ENCODE results near the gene TRIAP1.
A peak's percentile ranks its signal among the peaks of the same experiment; 100 is the strongest.

TRIAP1 gene

DNA sequence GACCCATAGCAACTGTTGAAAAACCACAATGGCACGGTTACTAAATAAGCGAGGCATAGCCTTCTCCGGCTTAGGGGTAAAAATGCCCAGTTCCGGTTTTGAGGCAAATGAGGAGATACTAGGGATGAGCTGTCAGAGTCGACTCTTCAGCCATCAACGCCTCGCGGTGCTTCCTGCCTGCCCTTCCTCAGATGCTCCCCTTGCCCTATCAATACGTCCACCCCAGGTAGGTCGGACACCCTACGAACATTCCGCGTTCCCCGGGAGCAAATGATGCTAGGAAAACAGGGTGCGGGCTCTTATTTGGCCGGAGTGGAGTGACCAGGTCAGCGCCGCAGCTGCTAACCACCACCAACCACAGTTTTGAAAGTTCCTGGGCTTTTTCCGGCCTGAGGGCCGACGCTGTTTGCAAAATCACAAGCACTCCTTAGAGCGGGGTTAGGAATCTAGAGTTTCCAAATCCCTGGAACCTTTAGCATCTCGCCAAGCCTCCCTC, 22.2 kb upstream of the TRIAP1 start:
- peak overlapping the region; percentile 68 for H3K4me2 ChIP-seq (ENCODE audit: low read length)
- H4K20me1 ChIP-seq (ENCODE audit: insufficient read depth, low read length) = peaks cover 41% of the 10 kb centered on the region
- no peak for TF ChIP-seq EZH2phosphoT487 (IDR thresholded peaks at IDR 0.05; ENCODE audit: low read depth)
- no peak for TF ChIP-seq CTCF (IDR thresholded peaks at IDR 0.05; ENCODE audit: low read depth, low read length)
- peak overlapping the region; percentile 72 for H3K27ac ChIP-seq (ENCODE audit: low read length)
- peaks cover 38% of the 10 kb centered on the region for H3K36me3 ChIP-seq (replicated peaks; ENCODE audit: low read depth, low read length)
- H3K9ac ChIP-seq (ENCODE audit: low read length) = peak overlapping the region; percentile 82
- H2AFZ ChIP-seq (ENCODE audit: low read depth, low read length) = no peak overlapping the region
- H3K4me3 ChIP-seq (ENCODE audit: low read length) = peak overlapping the region; percentile 89
- peaks cover 8% of the 10 kb centered on the region; the same call in 1 of the 2 replicates for H3K4me1 ChIP-seq (ENCODE audit: low read length)
- H3K9me3 ChIP-seq (ENCODE audit: insufficient read depth, low read length) = no peaks in the 10 kb centered on the region
- H3K79me2 ChIP-seq (ENCODE audit: low read length) = peaks cover 67% of the 10 kb centered on the region
- no peaks in the 10 kb centered on the region for H3K27me3 ChIP-seq (ENCODE audit: low read depth, low read length)

DNA sequence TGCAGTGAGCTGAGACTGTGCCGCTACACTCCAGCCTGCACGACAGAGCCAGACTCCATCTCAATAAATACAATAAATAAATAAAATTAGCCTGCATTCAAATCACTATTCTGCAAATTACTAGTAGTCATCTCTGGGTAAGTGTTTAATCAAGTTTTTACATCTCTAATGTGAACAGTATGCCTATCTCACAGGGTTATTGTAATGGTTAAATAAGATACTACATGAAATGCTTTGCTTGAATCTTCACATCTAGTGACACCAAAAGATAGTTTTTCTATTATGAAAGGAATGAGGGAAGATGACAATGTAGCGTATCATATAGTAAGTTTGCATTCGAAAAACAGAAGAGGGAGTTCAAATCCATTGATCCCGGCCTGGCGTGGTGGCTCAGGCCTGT, 21.3 kb upstream of the TRIAP1 start:
- peaks cover 43% of the 10 kb centered on the region for H4K20me1 ChIP-seq (ENCODE audit: insufficient read depth, low read length)

DNA sequence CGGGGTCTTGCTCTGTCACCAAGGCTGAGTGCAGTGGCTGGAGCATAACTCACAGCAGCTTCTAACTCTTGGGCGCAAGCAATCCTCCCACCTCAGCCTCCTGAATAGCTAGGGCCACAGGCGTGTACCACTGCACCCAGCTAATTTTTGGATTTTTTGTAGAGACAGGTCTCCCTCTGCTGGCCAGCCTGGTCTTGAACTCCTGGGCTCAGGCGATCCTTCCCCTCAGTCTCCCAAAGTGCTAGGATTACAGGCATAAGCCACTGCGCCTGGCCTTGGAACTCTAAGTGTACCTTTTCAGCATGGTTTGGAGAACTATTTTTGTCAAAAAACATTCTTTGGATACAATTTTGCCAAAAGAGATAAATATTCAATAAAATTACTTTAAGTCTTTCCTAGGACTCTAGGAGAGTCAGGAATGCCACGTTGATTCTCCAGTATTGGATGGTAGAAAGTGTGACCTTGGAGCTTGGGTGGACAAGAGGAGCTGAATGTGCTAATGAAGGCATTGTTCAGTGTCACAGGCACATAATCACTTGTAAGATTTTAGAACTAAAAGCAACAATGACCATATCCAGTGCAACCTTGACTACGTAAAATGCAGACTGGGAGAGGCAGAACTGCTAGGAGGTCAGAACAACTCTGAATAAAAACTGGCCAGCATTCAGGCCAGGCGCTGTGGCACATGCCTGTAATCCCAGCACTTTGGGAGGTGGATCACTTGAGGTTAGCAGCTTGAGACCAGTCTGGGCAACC, 20.6 kb upstream of the TRIAP1 start:
- H3K9ac ChIP-seq (ENCODE audit: low read length) = no peak overlapping the region
- no peak overlapping the region for H3K4me2 ChIP-seq (ENCODE audit: low read length)

More for the DNA sequence above, 21.3 kb upstream of the TRIAP1 start:
- no peaks in the 10 kb centered on the region for H3K9me3 ChIP-seq (ENCODE audit: insufficient read depth, low read length)
- H3K27me3 ChIP-seq (ENCODE audit: low read depth, low read length) = no peaks in the 10 kb centered on the region
- no peak overlapping the region for H3K4me3 ChIP-seq (ENCODE audit: low read length)
- no peak overlapping the region for H2AFZ ChIP-seq (ENCODE audit: low read depth, low read length)
- peak overlapping the region; percentile 68; the same call in 1 of the 2 replicates for H3K4me2 ChIP-seq (ENCODE audit: low read length)
- H3K9ac ChIP-seq (ENCODE audit: low read length) = no peak overlapping the region
- peaks cover 74% of the 10 kb centered on the region for H3K79me2 ChIP-seq (ENCODE audit: low read length)
- H3K27ac ChIP-seq (ENCODE audit: low read length) = no peak overlapping the region
- H3K36me3 ChIP-seq (replicated peaks; ENCODE audit: low read depth, low read length) = peaks cover 45% of the 10 kb centered on the region
- peaks cover 8% of the 10 kb centered on the region; the same call in 1 of the 2 replicates for H3K4me1 ChIP-seq (ENCODE audit: low read length)
- TF ChIP-seq EZH2phosphoT487 (IDR thresholded peaks at IDR 0.05; ENCODE audit: low read depth) (no peak), CTCF (IDR thresholded peaks at IDR 0.05; ENCODE audit: low read depth, low read length) (no peak)

More for the DNA sequence above, 20.6 kb upstream of the TRIAP1 start:
- Histone ChIP-seq H3K36me3 (replicated peaks; ENCODE audit: low read depth, low read length) (peaks cover 51% of the 10 kb centered on the region), H3K27me3 (ENCODE audit: low read depth, low read length) (no peaks in the 10 kb centered on the region), H3K4me1 (ENCODE audit: low read length) (peaks cover 8% of the 10 kb centered on the region; the same call in 1 of the 2 replicates), H4K20me1 (ENCODE audit: insufficient read depth, low read length) (peaks cover 45% of the 10 kb centered on the region), H3K79me2 (ENCODE audit: low read length) (peaks cover 80% of the 10 kb centered on the region), H2AFZ (ENCODE audit: low read depth, low read length) (no peak overlapping the region), H3K9me3 (ENCODE audit: insufficient read depth, low read length) (no peaks in the 10 kb centered on the region), H3K4me3 (ENCODE audit: low read length) (no peak overlapping the region), H3K27ac (ENCODE audit: low read length) (no peak overlapping the region)
- TF ChIP-seq CTCF (IDR thresholded peaks at IDR 0.05; ENCODE audit: low read depth, low read length) (peak; percentile 49), EZH2phosphoT487 (IDR thresholded peaks at IDR 0.05; ENCODE audit: low read depth) (no peak)

Data from OCI-LY3 (cell line).